Occipital lobe (tissue), 2 donors: ENCODE results near the gene MTG1. TPM values are rescaled to one million over a fixed set of nuclear protein-coding genes. Genes with fewer than 3 reads are reported as not detected.
A peak's percentile ranks its signal among the peaks of the same experiment; 100 is the strongest.
"Not testable (repeated sequence)": the region's sequence is repeated elsewhere in the genome, so short reads cannot be mapped to it uniquely, and the experiment has no call there.

ENCODE experiments used
- DNase-seq: peaks from one replicate; lab custom pipeline; 2025; lab: John Stamatoyannopoulos, UW
- total RNA-seq: library from RNA; depleted of rRNA; stranded (reverse); fragments of >200 nt; gene quantifications from one replicate; pipeline ENCODE4 v1.2.3, GENCODE V29; 2014

Gene MTG1
- total RNA-seq, 1 donor from 2014 or later, result 14.8 TPM

DNA sequence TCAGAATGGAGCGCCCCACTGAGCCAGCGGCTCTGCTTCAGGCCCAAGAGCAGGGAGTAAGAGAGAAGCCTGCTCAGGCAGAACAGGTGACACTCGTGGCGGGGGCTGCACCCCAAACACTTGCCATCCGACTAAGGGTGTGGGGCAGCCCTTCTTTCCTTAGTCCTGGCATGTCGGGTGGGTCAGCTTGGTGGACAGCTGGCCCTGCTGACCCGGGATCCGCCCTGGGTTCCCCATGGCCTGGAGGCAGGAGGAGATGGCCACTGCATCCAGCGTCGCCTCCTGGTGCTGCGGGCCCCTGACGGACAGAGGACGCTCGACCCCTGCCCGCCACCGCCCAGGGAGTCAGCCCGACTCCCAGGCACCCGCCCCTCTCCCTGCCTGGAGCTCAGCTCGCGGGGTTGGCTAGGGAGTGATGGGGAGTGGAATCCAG, 16.1 kb upstream of the MTG1 start:
- no peak for DNase-seq

DNA sequence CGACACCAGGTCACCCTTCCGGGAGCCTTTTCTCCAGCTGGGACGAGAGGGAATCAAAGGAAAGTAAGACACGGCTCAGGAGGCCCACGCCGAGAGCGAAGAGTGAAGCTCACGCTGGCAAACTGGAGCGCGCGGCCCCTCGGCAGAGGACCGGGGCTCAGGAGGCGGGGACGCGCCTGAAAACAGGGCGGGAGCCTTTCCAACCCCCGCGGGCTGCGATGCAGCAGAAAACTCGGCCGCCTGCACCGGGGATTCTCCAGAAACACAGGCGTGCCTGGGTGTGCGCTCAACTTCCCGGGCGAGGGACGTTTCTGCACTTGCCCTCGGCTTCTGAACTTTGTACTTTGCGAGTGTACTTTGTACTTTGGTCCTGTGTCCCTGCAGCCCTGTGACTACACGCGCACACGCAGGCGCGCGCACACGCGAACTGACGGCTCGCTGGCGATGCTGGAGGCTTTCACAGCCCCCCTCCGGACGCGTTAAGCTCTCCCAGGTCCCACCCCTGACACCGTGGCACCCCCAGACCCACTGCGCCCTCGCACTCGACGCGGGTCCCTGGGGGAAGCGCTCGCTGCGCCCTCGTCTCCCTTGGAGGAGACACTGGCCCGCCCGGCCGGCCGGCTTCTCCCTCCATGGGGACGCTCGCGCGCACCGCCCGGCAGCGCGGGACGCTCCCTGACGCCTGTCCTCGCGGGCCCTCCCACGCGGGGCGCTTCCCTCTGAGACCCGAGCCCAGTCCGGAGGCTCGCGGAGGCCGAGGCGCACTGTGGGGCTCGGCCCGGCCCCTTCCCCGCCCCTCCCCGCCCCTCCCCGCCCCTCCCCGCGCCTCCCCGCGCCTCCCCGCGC, 15.5 kb upstream of the MTG1 start:
- peak; percentile 38 for DNase-seq

DNA sequence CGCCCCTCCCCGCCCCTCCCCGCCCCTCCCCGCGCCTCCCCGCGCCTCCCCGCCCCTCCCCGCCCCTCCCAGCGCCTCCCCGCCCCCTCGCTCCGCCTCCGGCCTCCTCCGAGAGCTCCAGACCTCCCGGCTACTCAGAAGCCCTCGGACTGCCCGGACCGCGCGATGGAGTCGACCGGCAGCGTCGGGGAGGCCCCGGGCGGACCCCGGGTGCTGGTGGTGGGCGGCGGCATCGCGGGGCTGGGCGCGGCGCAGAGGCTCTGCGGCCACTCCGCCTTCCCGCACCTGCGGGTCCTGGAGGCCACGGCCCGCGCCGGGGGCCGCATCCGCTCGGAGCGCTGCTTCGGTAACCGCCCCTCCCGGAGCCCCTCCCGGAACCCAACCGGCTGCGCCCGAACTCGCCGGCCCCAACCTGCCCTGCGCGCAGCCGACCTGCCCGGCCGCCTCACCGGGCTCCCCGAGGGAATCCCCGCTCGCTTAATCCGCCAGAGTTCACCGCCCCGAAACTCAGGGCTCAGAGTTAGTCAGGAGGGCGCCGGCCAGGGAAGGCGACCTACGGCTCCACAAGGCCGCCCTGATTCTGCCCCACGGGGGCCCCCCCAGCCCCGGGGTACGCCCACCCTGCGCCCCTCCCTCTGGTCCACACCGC, 14.7 kb upstream of the MTG1 start, which contains the start of gene PAOX:
TSS of gene PAOX (plus strand) at position 111 of the 649 bp plus-strand sequence. CDS start at position 166, 55 bp downstream.
- DNase-seq, result peak; percentile 37

DNA sequence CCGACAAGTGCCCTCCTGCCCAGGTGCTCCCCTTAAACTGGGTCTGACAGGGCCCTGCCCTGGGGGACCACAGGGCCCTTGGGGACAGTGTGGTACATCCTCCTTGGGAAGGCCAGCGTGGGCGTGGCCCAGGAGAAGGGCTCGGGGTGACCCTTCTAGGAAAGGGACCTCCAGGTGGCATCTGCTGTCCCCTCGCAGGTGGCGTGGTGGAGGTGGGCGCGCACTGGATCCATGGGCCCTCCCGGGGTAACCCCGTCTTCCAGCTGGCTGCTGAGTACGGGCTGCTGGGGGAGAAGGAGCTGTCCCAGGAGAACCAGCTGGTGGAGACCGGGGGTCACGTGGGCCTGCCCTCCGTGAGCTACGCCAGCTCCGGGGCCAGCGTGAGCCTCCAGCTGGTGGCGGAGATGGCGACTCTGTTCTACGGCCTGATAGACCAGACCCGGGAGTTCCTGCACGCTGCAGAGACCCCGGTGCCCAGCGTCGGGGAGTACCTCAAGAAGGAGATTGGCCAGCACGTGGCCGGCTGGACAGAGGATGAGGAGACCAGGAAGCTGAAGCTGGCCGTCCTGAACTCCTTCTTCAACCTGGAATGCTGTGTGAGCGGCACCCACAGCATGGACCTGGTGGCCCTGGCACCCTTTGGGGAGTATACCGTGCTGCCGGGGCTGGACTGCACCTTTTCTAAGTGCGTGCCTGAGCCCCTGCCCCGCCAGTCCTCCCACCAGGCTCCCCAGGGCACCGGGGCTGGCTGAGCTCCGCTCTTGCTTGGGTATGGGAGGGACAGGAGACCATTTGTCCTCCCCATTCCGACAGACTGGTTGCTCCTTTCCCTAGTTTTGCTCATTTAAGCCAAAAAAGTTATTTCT, 13.9 kb upstream of the MTG1 start:
- DNase-seq, result no peak

DNA sequence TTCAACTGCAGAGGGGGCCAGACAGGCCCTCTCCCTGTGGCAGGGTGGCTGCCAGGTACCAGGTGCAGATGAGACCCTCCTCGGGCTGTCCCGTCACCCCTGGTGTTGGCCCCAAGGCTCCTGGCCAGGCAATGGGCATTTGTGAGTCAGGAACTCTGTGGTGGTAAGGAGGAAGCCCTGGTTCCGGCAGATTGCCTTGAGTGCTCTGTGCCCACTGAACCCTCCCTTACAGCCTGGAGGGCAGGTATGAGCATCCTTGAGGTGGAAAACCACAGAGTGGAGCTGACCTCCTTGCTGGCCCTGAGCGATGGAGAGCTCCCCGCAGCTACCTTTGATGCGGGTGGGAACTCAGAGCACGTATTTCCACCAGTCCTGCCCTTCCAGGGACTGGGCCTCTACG, 12.9 kb upstream of the MTG1 start:
- no peak for DNase-seq

DNA sequence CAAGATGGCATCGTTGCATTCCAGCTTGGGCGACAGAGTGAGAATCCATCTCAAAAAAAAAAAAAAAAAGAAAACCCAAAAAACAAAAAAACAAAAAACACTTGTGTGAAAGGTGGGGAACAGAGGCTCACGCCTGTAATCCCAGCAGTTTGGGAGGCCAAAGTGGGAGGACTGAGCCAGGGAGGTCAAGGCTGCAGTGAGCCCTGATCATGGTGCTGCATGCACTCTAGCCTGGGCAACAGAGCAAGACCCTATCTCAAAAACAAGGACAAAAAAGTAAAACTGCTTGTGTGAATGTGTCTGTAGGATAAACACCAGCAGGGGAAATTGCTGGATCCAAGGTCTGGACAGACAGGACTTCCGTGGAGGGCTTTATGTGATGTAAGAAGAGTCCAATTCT, 10.4 kb upstream of the MTG1 start:
- no peak for DNase-seq

DNA sequence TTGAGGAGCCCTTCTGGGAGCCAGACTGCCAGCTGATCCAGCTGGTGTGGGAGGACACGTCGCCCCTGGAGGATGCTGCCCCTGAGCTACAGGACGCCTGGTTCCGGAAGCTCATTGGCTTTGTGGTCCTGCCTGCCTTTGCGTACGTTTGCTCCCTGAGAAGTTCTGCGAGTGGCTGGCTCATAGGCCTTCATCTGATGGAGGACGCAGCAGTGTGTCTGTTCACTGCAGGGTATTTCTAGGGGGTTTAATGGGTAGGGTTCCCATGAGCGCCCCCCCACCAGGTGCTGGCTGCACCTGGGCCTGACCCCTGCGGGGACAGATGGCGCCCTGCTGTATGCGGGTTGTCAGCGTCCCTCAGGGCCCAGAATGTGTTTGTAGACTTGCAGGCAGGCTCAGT, 9.9 kb upstream of the MTG1 start:
- DNase-seq, result no peak

DNA sequence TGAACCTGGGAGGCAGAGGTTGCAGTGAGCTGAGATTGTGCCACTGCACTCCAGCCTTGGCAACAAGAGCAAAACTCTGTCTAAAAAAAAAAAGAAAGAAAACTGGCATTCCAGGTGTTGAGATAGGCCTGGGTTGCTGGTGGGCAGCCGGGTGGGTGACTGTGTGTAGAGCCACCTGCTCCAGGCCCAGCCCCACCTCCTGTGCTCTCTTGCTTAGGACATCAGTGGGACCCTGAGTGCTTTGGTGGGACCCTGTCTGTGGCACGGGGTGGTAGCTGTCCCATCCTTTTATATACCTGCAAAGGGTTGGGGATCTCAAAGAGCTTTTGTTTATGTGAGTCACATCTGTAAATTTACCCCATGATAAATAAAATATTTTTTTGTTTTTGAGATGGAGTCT, 8.7 kb upstream of the MTG1 start:
- DNase-seq, result no peak

DNA sequence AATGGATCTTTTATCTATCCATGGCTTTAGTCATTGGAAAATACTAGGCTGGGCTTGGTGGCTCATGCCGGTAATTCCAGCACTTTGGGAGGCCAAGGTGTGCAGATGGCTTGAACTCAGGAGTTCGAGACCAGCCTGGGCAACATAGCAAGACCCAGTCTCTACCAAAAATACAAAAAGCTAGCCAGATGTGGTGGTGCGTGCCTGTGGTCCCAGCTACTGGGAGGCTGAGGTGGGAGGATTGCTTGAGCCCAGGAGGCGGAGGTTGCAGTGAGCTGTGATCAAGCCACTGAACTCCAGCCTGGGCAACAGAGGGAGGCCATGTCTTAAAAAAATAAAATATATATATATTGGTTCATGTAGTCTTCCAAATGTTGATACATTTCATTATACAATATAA, 7.0 kb upstream of the MTG1 start:
- DNase-seq, result not testable (repeated sequence)

DNA sequence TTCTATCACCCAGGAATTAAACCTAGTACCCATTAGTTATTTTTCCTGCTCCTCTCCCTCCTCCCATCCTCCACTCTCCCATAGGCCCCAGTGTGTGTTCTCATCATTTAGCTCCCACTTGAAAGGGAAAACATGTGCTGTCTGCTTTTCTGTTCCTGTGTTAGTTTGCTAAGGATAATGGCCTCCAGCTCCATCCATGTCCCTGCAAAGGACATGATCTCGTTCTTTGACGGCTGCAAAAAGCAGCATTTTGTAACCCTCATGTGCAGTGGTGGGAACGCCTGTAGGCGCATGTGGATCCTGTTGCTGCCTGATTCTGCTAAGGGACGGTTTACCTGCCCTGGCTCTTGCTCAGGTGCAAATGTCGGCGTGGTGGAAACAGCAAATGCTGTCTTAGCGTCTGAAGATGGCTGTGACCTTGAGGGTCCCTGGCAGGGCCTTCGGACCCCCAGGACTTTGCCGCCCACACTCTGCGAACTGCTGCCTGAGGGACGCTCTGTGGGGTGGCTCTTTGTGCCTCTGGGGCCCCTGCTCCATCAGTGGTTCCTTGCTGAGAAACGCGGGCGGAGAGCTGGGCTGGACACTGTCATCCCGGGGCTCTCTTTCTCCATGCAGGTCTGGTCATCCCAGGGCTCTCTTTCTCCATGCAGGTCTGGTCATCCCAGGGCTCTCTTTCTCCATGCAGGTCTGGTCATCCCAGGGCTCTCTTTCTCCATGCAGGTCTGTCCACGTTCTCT, 5.6 kb upstream of the MTG1 start:
- no peak for DNase-seq

DNA sequence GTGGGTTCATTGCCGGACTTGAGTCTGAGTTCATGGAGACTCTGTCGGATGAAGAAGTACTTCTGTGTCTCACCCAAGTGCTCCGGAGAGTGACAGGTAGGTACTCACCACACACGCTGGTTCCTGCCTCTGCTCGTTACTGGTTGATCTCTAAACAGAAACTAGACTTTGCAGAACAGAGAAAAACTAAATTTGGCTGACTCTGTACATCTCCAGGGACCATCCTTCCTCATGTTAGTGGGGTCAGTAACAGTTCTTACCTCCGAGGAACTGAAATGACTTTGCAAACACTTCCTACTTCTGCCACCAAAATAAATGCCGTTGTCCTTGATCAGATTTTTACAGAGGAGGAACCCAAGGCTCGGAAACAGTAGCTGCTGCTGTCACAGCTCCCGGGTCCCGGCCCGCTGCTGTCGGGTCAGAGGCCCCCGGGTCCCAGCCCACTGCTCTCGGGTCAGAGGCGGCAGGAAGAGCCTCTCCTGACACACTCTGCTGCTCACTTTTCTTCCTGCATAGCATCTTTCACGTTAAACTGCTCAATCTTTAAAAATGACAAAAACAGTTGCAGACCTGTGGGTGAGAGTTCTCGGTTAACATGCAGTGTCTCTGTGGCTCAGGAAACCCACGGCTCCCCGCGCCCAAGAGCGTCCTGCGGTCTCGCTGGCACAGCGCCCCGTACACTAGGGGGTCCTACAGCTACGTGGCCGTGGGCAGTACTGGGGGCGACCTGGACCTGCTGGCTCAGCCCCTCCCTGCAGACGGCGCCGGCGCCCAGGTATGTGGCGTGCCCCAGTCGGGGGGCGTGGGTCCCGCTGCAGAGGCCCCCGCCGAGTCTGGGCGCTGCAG, 4.8 kb upstream of the MTG1 start:
- DNase-seq, result no peak

DNA sequence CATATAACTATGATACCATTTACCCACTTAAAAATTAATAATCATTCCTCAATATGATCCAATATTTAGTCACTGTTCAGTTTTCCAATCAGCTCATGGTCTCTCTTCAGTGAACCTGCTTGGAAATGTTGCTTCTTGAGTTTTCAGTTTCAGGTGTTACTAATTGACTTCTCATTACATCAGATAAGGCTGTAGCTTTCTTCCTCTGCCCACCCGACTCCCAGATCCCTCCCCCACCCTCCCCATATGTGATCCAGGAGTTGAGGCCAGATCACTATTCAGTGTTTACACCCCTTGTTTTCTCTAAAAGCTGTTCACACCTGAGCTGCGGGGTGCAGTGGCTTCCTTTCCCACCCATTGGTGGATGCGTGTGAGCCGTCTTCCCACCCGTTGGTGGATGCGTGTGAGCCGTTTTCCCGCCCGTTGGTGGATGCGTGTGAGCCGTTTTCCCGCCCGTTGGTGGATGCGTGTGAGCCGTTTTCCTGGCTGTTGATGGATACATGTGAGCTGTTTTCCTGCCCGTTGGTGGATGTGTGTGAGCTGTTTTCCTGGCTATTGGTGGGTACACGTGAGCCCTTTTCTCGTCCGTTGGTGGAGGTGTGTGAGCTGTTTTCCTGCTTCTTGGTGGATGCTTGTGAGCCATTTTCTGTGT, 3.2 kb upstream of the MTG1 start:
- DNase-seq, result no peak

DNA sequence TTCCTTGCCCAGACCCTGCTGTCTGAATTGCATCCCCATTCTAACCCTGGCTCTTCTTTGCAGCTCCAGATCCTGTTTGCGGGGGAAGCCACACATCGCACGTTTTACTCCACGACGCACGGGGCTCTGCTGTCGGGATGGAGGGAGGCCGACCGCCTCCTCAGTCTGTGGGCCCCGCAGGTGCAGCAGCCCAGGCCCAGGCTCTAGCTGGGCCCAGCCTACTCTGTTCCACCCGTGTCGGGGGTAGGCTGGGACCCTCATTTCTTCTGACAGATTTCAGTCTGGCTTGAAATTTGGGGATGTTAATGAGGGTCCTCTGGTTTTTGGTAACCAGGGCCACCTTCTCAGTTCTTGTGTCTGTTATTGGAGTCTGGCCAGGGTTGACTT, 2.7 kb upstream of the MTG1 start:
- DNase-seq, result no peak

DNA sequence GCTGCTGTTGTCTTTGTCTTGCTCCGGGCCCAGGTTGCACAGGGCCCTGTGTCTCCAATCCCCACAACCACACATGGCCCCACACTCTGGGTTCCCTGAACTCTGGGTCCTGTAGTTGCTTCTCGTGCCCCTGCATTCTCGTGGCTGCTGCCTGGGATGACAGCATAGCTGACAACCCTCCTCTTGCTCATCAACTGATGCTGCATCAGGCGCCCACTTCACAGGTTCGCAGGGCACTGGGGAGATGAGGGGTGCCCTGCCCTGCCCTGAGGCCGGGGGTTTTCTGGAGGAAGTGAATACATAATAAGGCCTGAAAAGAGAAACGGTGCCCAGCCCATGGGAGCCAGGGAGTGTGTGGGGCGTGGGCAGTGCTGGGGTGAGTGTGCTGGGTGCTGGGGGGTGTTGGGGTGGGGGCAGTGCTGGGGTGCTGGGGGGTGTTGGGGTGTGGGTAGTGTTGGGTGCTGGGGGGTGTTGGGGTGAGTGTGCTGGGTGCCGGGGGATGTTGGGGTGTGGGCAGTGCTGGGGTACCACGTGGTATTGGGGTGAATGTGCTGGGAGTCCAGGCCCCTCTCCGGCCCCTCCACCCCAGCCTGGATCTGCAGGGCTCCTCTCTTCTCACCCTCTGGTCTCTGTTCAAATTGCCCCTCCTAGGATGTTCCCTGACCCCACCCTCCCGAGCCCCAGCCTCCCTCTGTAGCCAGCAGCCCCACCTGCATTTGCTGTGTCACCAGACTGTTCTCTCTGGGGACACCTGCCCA, 2.0 kb upstream of the MTG1 start:
- DNase-seq, result no peak

DNA sequence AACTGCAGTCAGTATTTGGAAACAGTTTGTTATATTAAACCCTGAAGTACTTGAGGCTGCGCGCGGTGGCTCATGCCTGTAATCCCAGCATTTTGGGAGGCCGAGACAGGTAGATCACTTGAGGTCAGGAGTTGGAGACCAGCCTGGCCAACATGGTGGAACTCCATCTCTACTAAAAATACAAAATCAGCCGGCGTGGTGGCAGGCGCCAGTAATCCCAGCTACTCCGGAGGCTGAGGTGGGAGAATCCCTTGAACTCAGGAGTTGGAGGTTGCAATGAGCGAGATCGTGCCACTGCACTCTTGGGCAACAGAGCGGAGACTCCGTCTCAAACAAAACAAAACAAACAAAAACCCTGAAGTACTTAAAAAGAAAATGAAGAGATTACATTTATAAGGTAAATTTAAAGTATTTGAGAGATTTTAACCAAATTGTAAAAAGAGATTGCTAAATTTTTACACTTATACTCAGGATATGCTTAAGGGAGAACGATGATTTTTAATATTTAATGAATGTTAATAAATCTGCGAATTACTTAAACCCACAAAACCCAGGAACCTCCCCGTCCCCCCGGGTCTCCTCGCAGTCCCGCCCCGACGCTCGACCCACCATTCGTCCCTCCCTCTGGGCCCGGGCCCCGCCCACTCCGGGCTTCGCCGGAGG, 425 bp upstream of the MTG1 start:
- DNase-seq, result no peak

DNA sequence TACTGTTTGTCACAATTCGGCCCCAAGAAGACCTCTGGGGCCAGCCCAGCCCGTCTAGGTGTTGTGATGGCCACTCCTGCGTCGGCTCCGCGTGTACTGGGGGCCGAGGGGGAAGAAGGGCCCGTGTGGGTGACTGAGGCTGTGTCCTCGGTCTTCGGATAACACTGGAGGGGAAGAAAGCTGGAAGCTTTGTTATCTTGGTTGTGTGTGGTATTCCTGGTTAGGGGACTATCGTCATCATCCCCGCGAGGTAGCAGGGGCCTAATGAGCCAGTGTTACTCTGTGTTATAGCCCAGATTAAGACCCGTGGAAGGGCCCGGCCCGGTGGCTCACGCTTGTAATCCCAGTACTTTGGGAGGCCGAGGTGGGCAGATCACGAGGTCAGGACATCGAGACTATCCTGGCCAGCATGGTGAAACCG, 854 bp downstream of the MTG1 start:
- no peak for DNase-seq

DNA sequence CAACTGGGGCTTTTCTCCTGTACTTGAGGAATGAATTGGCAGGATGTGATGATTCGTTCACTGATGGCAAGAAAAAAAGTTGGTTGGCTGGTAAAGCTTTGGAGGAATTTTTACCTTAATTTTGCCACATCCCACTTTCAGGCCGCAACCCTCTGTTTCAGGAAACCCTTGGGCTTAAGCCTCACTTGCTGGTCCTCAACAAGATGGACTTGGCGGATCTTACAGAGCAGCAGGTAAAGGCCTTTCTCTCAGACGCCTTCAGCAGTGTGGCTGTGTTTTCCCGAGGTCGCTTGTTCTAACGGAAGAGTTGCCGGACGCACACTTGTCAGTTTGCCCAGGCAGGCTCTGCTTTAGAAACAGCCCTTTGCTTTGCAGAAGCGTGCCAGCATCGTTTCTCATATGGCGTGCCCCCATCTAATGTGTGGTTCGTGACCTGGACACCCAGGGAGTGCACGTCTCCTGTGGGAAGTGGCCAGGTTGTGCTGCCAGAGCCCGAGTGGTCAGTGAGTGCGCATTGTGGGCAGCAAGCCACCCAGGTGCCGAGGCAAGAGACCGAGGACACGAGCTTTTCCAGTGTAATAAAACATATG, 2.2 kb downstream of the MTG1 start:
- DNase-seq, result no peak

DNA sequence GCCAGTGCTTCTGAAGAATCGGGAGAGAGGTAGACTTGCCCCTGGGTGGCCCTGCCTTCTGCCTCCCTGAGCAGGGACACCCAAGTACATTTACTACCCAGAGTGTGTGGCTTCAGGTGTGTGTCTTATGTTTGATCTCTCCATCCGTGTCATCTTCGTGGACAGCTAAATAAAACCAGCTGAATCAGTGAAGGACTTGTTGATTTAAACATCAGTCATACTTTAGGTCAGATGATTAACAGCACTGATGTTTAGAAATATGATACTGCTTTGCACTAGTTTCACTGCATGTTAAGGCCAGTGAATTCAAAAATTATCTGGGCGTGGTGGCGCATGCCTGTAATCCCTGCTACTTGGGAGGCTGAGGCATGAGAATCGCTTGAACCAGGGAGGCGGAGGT, 4.0 kb downstream of the MTG1 start:
- no peak for DNase-seq
